ENCODE results near the gene ZBTB16. TPM values are rescaled to one million over a fixed set of nuclear protein-coding genes. Genes with fewer than 3 reads are reported as not detected.

ZBTB16 gene
- total and polyA plus RNA-seq, 2 experiments from 2014 or later = 0.29 to 1.4 TPM

DNA sequence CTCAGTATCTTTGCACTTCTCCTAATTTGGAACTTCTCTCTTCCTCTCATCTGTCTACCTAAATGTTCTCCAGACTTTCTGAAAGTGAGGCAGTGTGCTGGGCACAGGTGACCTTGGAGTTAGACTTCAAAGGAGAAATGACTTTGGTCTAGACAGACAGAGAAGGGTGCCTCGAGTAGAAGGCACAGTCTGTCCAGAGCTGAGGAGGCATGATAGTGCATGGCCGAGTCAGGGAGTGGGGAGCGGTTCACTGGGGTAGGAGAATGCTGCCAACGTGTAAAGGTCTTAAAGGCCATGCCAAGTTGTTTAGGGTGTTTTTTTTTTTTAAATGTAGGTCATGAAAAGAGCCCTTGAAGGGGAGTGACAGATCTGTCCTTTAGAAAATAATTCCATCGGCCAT lies 17.3 kb upstream of the ZBTB16 start:
- H4K20me1 ChIP-seq (replicated peaks; ENCODE audit: insufficient read depth) = no peaks in the 10 kb centered on the region
- Mint-ChIP-seq H3K36me3 (ENCODE audit: low read depth) (no peaks in the 10 kb centered on the region), H3K27ac (no peak overlapping the region), H3K4me3 (no peak overlapping the region), H3K27me3 (ENCODE audit: insufficient read depth, low read depth, poor library complexity) (peaks cover 2% of the 10 kb centered on the region), H3K4me1 (peaks cover 6% of the 10 kb centered on the region; the same call in 1 of the 3 replicates), H3K9me3 (no peaks in the 10 kb centered on the region)
- no peaks in the 10 kb centered on the region for H3K27me3 ChIP-seq (ENCODE audit: insufficient read depth)
- ATAC-seq (no peak), DNase-seq (ENCODE audit: low spot score) (no peak)
- no peak overlapping the region for H2AFZ ChIP-seq
- no peak overlapping the region for H3K4me2 ChIP-seq
- no peaks in the 10 kb centered on the region for H3K4me1 ChIP-seq (ENCODE audit: insufficient read depth)
- TF ChIP-seq ZNF114 (CRISPR knock-in tag; IDR thresholded peaks at IDR 0.05) (no peak), NANOG (IDR thresholded peaks at IDR 0.05; ENCODE audit: borderline replicate concordance) (no peak), STAT1 (IDR thresholded peaks at IDR 0.05; ENCODE audit: unreplicated experiment) (no peak), EZH2 (IDR thresholded peaks at IDR 0.05; ENCODE audit: low read depth, unreplicated experiment) (no peak)
- TF ChIP-seq, protein P1, sequence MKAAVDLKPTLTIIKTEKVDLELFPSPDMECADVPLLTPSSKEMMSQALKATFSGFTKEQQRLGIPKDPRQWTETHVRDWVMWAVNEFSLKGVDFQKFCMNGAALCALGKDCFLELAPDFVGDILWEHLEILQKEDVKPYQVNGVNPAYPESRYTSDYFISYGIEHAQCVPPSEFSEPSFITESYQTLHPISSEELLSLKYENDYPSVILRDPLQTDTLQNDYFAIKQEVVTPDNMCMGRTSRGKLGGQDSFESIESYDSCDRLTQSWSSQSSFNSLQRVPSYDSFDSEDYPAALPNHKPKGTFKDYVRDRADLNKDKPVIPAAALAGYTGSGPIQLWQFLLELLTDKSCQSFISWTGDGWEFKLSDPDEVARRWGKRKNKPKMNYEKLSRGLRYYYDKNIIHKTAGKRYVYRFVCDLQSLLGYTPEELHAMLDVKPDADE (IDR thresholded peaks at IDR 0.05) = no peak
- TF ChIP-seq, protein P2, sequence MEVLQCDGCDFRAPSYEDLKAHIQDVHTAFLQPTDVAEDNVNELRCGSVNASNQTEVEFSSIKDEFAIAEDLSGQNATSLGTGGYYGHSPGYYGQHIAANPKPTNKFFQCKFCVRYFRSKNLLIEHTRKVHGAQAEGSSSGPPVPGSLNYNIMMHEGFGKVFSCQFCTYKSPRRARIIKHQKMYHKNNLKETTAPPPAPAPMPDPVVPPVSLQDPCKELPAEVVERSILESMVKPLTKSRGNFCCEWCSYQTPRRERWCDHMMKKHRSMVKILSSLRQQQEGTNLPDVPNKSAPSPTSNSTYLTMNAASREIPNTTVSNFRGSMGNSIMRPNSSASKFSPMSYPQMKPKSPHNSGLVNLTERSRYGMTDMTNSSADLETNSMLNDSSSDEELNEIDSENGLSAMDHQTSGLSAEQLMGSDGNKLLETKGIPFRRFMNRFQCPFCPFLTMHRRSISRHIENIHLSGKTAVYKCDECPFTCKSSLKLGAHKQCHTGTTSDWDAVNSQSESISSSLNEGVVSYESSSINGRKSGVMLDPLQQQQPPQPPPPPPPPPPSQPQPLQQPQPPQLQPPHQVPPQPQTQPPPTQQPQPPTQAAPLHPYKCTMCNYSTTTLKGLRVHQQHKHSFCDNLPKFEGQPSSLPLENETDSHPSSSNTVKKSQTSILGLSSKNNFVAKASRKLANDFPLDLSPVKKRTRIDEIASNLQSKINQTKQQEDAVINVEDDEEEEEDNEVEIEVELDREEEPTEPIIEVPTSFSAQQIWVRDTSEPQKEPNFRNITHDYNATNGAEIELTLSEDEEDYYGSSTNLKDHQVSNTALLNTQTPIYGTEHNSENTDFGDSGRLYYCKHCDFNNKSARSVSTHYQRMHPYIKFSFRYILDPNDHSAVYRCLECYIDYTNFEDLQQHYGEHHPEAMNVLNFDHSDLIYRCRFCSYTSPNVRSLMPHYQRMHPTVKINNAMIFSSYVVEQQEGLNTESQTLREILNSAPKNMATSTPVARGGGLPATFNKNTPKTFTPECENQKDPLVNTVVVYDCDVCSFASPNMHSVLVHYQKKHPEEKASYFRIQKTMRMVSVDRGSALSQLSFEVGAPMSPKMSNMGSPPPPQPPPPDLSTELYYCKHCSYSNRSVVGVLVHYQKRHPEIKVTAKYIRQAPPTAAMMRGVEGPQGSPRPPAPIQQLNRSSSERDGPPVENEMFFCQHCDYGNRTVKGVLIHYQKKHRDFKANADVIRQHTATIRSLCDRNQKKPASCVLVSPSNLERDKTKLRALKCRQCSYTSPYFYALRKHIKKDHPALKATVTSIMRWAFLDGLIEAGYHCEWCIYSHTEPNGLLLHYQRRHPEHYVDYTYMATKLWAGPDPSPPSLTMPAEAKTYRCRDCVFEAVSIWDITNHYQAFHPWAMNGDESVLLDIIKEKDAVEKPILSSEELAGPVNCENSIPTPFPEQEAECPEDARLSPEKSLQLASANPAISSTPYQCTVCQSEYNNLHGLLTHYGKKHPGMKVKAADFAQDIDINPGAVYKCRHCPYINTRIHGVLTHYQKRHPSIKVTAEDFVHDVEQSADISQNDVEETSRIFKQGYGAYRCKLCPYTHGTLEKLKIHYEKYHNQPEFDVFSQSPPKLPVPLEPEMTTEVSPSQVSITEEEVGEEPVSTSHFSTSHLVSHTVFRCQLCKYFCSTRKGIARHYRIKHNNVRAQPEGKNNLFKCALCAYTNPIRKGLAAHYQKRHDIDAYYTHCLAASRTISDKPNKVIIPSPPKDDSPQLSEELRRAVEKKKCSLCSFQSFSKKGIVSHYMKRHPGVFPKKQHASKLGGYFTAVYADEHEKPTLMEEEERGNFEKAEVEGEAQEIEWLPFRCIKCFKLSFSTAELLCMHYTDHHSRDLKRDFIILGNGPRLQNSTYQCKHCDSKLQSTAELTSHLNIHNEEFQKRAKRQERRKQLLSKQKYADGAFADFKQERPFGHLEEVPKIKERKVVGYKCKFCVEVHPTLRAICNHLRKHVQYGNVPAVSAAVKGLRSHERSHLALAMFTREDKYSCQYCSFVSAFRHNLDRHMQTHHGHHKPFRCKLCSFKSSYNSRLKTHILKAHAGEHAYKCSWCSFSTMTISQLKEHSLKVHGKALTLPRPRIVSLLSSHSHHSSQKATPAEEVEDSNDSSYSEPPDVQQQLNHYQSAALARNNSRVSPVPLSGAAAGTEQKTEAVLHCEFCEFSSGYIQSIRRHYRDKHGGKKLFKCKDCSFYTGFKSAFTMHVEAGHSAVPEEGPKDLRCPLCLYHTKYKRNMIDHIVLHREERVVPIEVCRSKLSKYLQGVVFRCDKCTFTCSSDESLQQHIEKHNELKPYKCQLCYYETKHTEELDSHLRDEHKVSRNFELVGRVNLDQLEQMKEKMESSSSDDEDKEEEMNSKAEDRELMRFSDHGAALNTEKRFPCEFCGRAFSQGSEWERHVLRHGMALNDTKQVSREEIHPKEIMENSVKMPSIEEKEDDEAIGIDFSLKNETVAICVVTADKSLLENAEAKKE (CRISPR knock-in tag; IDR thresholded peaks at IDR 0.05) = no peak
- no peak overlapping the region for H3K4me3 ChIP-seq
- no peak overlapping the region for H3K27ac ChIP-seq (ENCODE audit: low read depth)
- no peaks in the 10 kb centered on the region for H3K36me3 ChIP-seq (ENCODE audit: insufficient read depth)
- no peaks in the 10 kb centered on the region for H3K9me2 ChIP-seq (ENCODE audit: insufficient read depth)
- no peaks in the 10 kb centered on the region for H3K79me2 ChIP-seq (replicated peaks; ENCODE audit: insufficient read depth)
- H3F3A ChIP-seq (replicated peaks; ENCODE audit: low read depth) = no peaks in the 10 kb centered on the region

Data from GM23338 (cell line).